Astrocyte (in vitro differentiated cells and primary cell): ENCODE results near the gene SERPINH1.

Source experiments
- EZH2 ChIP-seq: IDR thresholded peaks from 2 replicates; pipeline ENCODE4 v1.6.1; 2012; ENCODE audit warnings: mild to moderate bottlenecking, low read length, inconsistent platforms; ENCODE audit not compliant: insufficient read depth
- TF ChIP-seq, protein P1 (sequence below): IDR thresholded peaks from 2 replicates; pipeline ENCODE4 v1.5.1; 2011; ENCODE audit warnings: low read depth, mild to moderate bottlenecking, inconsistent platforms, low read length, moderate library complexity; ENCODE audit not compliant: insufficient read depth

DNA sequence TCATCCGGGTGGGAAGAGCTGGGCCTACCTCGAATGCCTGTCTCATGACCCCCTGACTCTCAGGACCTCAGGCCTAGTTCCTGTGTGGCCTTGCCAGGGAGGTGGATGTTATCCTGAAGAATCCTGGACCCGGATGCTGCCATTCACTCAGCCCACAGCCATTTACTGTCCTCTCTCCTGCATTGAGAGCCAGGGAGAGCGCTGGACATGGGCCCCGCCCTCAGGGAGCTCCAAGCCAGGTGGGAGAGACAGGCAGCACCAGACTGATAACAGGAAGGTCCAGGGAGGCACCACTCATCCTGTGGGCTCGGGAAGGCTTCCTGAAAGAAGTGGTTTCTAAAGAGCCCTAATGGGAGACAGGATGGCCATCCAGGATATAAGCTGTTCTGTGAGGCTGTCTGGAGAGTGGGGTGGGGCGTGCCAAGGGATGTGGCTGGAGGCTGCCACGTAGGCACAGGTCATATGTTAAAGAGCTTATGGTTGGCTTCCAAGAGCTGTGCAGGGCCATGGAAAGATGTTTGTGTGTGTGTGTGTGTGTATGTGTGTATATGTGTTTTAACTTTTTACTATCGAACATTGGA is 8.6 kb downstream of the SERPINH1 start:
- TF ChIP-seq, protein P1, sequence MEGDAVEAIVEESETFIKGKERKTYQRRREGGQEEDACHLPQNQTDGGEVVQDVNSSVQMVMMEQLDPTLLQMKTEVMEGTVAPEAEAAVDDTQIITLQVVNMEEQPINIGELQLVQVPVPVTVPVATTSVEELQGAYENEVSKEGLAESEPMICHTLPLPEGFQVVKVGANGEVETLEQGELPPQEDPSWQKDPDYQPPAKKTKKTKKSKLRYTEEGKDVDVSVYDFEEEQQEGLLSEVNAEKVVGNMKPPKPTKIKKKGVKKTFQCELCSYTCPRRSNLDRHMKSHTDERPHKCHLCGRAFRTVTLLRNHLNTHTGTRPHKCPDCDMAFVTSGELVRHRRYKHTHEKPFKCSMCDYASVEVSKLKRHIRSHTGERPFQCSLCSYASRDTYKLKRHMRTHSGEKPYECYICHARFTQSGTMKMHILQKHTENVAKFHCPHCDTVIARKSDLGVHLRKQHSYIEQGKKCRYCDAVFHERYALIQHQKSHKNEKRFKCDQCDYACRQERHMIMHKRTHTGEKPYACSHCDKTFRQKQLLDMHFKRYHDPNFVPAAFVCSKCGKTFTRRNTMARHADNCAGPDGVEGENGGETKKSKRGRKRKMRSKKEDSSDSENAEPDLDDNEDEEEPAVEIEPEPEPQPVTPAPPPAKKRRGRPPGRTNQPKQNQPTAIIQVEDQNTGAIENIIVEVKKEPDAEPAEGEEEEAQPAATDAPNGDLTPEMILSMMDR: no peak
- no peak for TF ChIP-seq EZH2
